ENCODE data around the gene PHTF1. TPM values are rescaled to one million over a fixed set of nuclear protein-coding genes. Genes with fewer than 3 reads are reported as not detected.
"Not testable (repeated sequence)": the region's sequence is repeated elsewhere in the genome, so short reads cannot be mapped to it uniquely, and the experiment has no call there.

The PHTF1 gene
- total RNA-seq, 1 experiment from 2014 or later: 8.4 TPM

DNA sequence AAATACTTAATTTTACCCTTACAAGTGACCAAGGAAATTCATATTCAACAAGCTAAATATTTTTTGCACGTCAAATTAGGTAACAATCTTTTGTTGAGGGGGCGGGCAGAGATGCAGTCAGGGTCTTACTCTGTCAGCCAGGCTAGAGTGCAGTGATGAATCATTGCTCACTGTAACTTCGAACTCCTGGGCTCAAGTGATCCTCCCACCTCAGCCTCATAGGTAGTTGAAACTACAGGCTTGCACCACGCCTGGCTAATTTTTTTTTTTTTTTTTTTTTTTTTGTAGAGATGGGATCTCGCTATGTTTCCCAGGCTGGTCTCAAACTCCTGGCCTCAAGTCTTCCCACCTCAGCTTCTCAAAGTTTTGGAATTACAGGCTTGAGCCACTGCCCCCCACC, 26.5 kb downstream of the PHTF1 start:
- Mint-ChIP-seq H3K4me3 (ENCODE audit: unreplicated experiment) (no peak overlapping the region), H3K4me1 (ENCODE audit: insufficient read depth, unreplicated experiment) (no peaks in the 10 kb centered on the region), H3K27ac (ENCODE audit: low read depth, unreplicated experiment) (no peak overlapping the region), H3K27me3 (ENCODE audit: insufficient read depth, unreplicated experiment) (no peaks in the 10 kb centered on the region), H3K36me3 (ENCODE audit: insufficient read depth, unreplicated experiment) (peaks cover 7% of the 10 kb centered on the region), H3K9me3 (ENCODE audit: unreplicated experiment) (no peaks in the 10 kb centered on the region)
- DNase-seq (ENCODE audit: unreplicated experiment): no peak
- BruUV-seq (replicated peaks): no TSS peak
- no peak for TF ChIP-seq CTCF (IDR thresholded peaks at IDR 0.05; ENCODE audit: unreplicated experiment)
- intact Hi-C loops (cut with micrococcal nuclease): no loop called here
- POLR2A ChIA-PET: no interaction called here
- CTCF ChIA-PET: no interaction called here

GRCh38 chr1:113721010-113721409, 38.3 kb downstream of the PHTF1 start:
- DNase-seq (ENCODE audit: unreplicated experiment): no peak
- TF ChIP-seq CTCF (IDR thresholded peaks at IDR 0.05; ENCODE audit: unreplicated experiment): no peak
- Mint-ChIP-seq H3K4me3 (ENCODE audit: unreplicated experiment) (no peak overlapping the region), H3K27me3 (ENCODE audit: insufficient read depth, unreplicated experiment) (no peaks in the 10 kb centered on the region), H3K36me3 (ENCODE audit: insufficient read depth, unreplicated experiment) (peaks cover 12% of the 10 kb centered on the region), H3K9me3 (ENCODE audit: unreplicated experiment) (peaks cover 10% of the 10 kb centered on the region), H3K4me1 (ENCODE audit: insufficient read depth, unreplicated experiment) (no peaks in the 10 kb centered on the region), H3K27ac (ENCODE audit: low read depth, unreplicated experiment) (no peak overlapping the region)
- ChIA-PET POLR2A (interaction anchor here (0.6 kb wide), 2 partner anchors 9 to 38 kb away, joined by 3 to 5 read pairs; partner anchors contain the start of gene PHTF1), CTCF (no interaction called here)
- intact Hi-C loops (cut with micrococcal nuclease): no loop called here
- BruUV-seq (replicated peaks): no TSS peak

DNA sequence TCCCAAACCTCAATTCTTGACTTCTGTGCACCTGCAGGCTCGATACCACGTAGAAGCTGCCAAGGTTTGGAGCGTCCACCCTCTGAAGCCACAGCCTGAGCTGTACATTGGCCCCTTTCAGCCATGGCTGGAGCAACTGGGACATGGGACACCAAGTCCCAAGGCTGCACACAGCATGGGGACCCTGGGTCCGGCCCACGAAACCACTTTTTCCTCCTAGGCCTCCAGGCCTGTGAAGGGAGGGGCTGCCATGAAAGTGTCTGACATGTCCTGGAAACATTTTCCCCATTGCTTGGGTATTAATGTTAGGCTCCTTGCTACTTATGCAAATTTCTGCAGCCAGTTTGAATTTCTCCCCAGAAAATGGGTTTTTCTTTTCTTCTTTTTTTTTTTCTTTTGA, 40.7 kb downstream of the PHTF1 start:
- BruUV-seq (replicated peaks); H3K4me3 Mint-ChIP-seq (ENCODE audit: unreplicated experiment); DNase-seq (ENCODE audit: unreplicated experiment); H3K27ac Mint-ChIP-seq (ENCODE audit: low read depth, unreplicated experiment); H3K4me1 Mint-ChIP-seq (ENCODE audit: insufficient read depth, unreplicated experiment); POLR2A ChIA-PET; intact Hi-C loops (cut with micrococcal nuclease); H3K27me3 Mint-ChIP-seq (ENCODE audit: insufficient read depth, unreplicated experiment): not testable (repeated sequence)
- Mint-ChIP-seq H3K36me3 (ENCODE audit: insufficient read depth, unreplicated experiment) (peaks cover 12% of the 10 kb centered on the region), H3K9me3 (ENCODE audit: unreplicated experiment) (peaks cover 10% of the 10 kb centered on the region)
- CTCF ChIA-PET: interaction anchor here (0.7 kb wide), 1 partner anchor 788 kb away, joined by 3 read pairs; no protein-coding TSS in a partner anchor

- H3K4me3 Mint-ChIP-seq (ENCODE audit: unreplicated experiment); BruUV-seq (replicated peaks); H3K27ac Mint-ChIP-seq (ENCODE audit: low read depth, unreplicated experiment); H3K4me1 Mint-ChIP-seq (ENCODE audit: insufficient read depth, unreplicated experiment); CTCF ChIA-PET; POLR2A ChIA-PET; H3K27me3 Mint-ChIP-seq (ENCODE audit: insufficient read depth, unreplicated experiment); DNase-seq (ENCODE audit: unreplicated experiment); intact Hi-C loops (cut with micrococcal nuclease): not testable (repeated sequence)
- H3K9me3 Mint-ChIP-seq (ENCODE audit: unreplicated experiment): peaks cover 10% of the 10 kb centered on the region
- H3K36me3 Mint-ChIP-seq (ENCODE audit: insufficient read depth, unreplicated experiment): peaks cover 19% of the 10 kb centered on the region
Observed at GRCh38 chr1:113717506-113717905, 41.8 kb downstream of the PHTF1 start.

DNA sequence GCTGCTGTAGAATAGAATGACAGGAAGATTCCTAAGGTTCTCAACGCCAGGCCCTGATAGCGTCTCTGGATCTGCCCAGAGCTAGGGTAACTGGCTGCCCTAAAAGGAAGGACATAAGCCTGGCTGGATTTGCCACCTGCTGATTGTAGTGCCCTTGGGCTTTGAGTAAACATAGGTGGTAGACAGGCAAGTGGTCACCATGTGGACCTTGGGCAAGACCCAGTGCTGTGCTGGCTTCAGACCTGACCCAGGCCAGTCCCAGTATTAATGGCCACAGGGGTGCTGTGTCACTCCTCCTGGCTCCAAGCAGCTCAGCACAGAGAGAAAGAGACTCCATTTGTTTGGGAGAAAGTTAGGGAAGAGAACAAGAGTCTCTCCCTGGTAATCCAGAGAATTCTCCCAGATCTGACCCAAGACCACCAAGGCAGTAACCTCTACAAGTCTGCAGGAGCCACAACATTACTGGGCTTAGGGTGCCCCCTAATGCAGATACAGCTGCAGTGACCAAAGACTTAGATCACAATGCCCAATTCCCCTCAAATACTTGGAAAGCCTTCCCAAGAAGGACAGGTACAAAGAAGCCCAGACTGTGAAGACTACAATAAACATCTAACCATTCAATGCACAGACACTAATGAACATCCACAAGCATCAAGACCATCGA, 44.5 kb downstream of the PHTF1 start:
- no peak for TF ChIP-seq CTCF (IDR thresholded peaks at IDR 0.05; ENCODE audit: unreplicated experiment)
- Mint-ChIP-seq H3K27me3 (ENCODE audit: insufficient read depth, unreplicated experiment) (no peaks in the 10 kb centered on the region), H3K36me3 (ENCODE audit: insufficient read depth, unreplicated experiment) (peaks cover 19% of the 10 kb centered on the region), H3K9me3 (ENCODE audit: unreplicated experiment) (peaks cover 6% of the 10 kb centered on the region), H3K4me3 (ENCODE audit: unreplicated experiment) (no peak overlapping the region), H3K27ac (ENCODE audit: low read depth, unreplicated experiment) (no peak overlapping the region), H3K4me1 (ENCODE audit: insufficient read depth, unreplicated experiment) (no peaks in the 10 kb centered on the region)
- ChIA-PET CTCF (interaction anchor here (0.7 to 0.9 kb wide), 4 partner anchors 17 to 581 kb away, joined by 3 to 4 read pairs (median 3); no protein-coding TSS in a partner anchor), POLR2A (interaction anchor here (0.6 kb wide), 1 partner anchor 123 kb away, joined by 4 read pairs; no protein-coding TSS in a partner anchor)
- DNase-seq (ENCODE audit: unreplicated experiment): no peak
- BruUV-seq (replicated peaks): no TSS peak
- intact Hi-C loops (cut with micrococcal nuclease): no loop called here
